Esophagus muscularis mucosa (tissue), 3 donors: Measurements from ENCODE around the gene ADAMTS17.

Experiments used
- CTCF ChIP-seq, 3 experiments: fragments of 200-600 bp in 2 of 3; fragments of 450-650 bp in 1 of 3; sonication (generic) in 2 of 3; IDR thresholded peaks; one replicate each; pipeline ENCODE4 v1.5.1; 2017 to 2019; ENCODE audit warnings: antibody characterized with exemption in 3 of 3, mild to moderate bottlenecking in 2 of 3, moderate library complexity in 1 of 3
- POLR2A ChIP-seq: fragments of 450-650 bp; IDR thresholded peaks from one replicate; pipeline ENCODE4 v1.6.1; 2017; ENCODE audit warnings: antibody characterized with exemption, moderate library complexity, mild to moderate bottlenecking, low read depth

- TF ChIP-seq CTCF (IDR thresholded peaks at IDR 0.05), result no peak
- TF ChIP-seq POLR2A, result no peak
Observed at GRCh38 chr15:99995543-99995942, 346.2 kb downstream of the ADAMTS17 start.
